NT2/D1 (cell line): ENCODE data around the gene MAGI1.

Experiments
- SUZ12 ChIP-seq: IDR thresholded peaks from 2 replicates; pipeline ENCODE4 v1.6.1; 2011; ENCODE audit not compliant: insufficient read length, insufficient read depth; ENCODE audit errors: extremely low read depth
- YY1 ChIP-seq: IDR thresholded peaks from 2 replicates; pipeline ENCODE4 v1.6.1; 2011; ENCODE audit not compliant: insufficient read length, insufficient read depth
- ZNF274 ChIP-seq: IDR thresholded peaks from 2 replicates; pipeline ENCODE4 v1.6.1; 2011; ENCODE audit warnings: mild to moderate bottlenecking, low read depth, low read length

DNA sequence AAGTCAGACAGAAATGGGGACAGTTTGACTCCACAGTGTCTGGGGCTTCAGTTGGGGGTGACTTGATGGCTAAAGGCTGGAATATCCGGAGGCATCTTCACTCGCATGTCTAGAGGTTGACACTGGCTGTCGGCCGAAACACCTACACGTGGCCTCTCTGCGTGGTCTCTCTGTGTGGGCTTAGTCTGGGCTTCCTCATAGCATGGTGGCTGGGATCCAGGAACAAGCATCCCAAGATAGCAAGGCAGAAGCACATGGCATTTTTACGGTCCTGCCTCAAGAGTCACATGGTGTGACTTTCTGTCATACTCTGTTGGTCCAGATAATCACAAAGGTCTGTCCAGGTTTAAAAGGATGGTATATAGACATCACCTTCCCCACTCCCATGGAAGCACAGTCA, 34.5 kb downstream of the MAGI1 start:
- no peak for TF ChIP-seq ZNF274
- no peak for TF ChIP-seq SUZ12
- TF ChIP-seq YY1: no peak
